Activated naive CD8-positive, alpha-beta T cell (primary cell): Measurements from ENCODE around the gene EXOC6B.

Experiments
- H3K27ac Mint-ChIP-seq: one replicate; pipeline ENCODE4 v1.8.0; 2021; ENCODE audit warnings: mixed read lengths
- H3K27me3 Mint-ChIP-seq: one replicate; pipeline ENCODE4 v1.8.0; 2021; ENCODE audit warnings: mixed read lengths
- H3K36me3 Mint-ChIP-seq: one replicate; pipeline ENCODE4 v1.8.0; 2021; ENCODE audit warnings: mixed read lengths
- H3K4me1 Mint-ChIP-seq: one replicate; pipeline ENCODE4 v1.8.0; 2021; ENCODE audit warnings: low read depth, mixed read lengths
- H3K4me3 Mint-ChIP-seq: one replicate; pipeline ENCODE4 v1.8.0; 2021; ENCODE audit warnings: mild to moderate bottlenecking, mixed read lengths
- H3K9me3 Mint-ChIP-seq: one replicate; pipeline ENCODE4 v1.8.0; 2021; ENCODE audit warnings: low read depth, mixed read lengths

Gene EXOC6B

GRCh38 chr2:72275084-72275483 lies 550.7 kb downstream of the EXOC6B start:
- Mint-ChIP-seq H3K4me3 (no peak overlapping the region), H3K36me3 (peaks cover 6% of the 10 kb centered on the region), H3K9me3 (no peaks in the 10 kb centered on the region), H3K27ac (no peak overlapping the region), H3K27me3 (no peaks in the 10 kb centered on the region), H3K4me1 (no peaks in the 10 kb centered on the region)

GRCh38 chr2:72274380-72274797 lies 551.4 kb downstream of the EXOC6B start:
- no peaks in the 10 kb centered on the region for H3K27me3 Mint-ChIP-seq

GRCh38 chr2:72273384-72273783 lies 552.4 kb downstream of the EXOC6B start:
- H3K4me1 Mint-ChIP-seq: no peaks in the 10 kb centered on the region
- no peak overlapping the region for H3K27ac Mint-ChIP-seq
- no peaks in the 10 kb centered on the region for H3K9me3 Mint-ChIP-seq
- H3K36me3 Mint-ChIP-seq: peaks cover 9% of the 10 kb centered on the region
- H3K4me3 Mint-ChIP-seq: no peak overlapping the region
- H3K27me3 Mint-ChIP-seq: no peaks in the 10 kb centered on the region

More at GRCh38 chr2:72274380-72274797, 551.4 kb downstream of the EXOC6B start:
- no peak overlapping the region for H3K27ac Mint-ChIP-seq
- no peak overlapping the region for H3K4me3 Mint-ChIP-seq
- H3K36me3 Mint-ChIP-seq: peaks cover 5% of the 10 kb centered on the region
- H3K4me1 Mint-ChIP-seq: no peaks in the 10 kb centered on the region
- no peaks in the 10 kb centered on the region for H3K9me3 Mint-ChIP-seq

GRCh38 chr2:72271766-72272641 lies 553.8 kb downstream of the EXOC6B start:
- Mint-ChIP-seq H3K27me3 (no peaks in the 10 kb centered on the region), H3K36me3 (peaks cover 9% of the 10 kb centered on the region), H3K4me1 (no peaks in the 10 kb centered on the region), H3K9me3 (peaks cover 4% of the 10 kb centered on the region), H3K4me3 (no peak overlapping the region), H3K27ac (no peak overlapping the region)

GRCh38 chr2:72271276-72271614 lies 554.6 kb downstream of the EXOC6B start:
- Mint-ChIP-seq H3K27ac (no peak overlapping the region), H3K9me3 (peaks cover 4% of the 10 kb centered on the region), H3K27me3 (no peaks in the 10 kb centered on the region), H3K4me1 (no peaks in the 10 kb centered on the region), H3K36me3 (peaks cover 9% of the 10 kb centered on the region), H3K4me3 (no peak overlapping the region)

GRCh38 chr2:72270556-72271275 lies 555.1 kb downstream of the EXOC6B start:
- no peak overlapping the region for H3K4me3 Mint-ChIP-seq
- H3K9me3 Mint-ChIP-seq: peaks cover 4% of the 10 kb centered on the region
- H3K27me3 Mint-ChIP-seq: no peaks in the 10 kb centered on the region
- H3K36me3 Mint-ChIP-seq: peaks cover 9% of the 10 kb centered on the region
- no peaks in the 10 kb centered on the region for H3K4me1 Mint-ChIP-seq
- H3K27ac Mint-ChIP-seq: no peak overlapping the region

- Mint-ChIP-seq H3K9me3 (peaks cover 4% of the 10 kb centered on the region), H3K4me1 (no peaks in the 10 kb centered on the region), H3K27me3 (no peaks in the 10 kb centered on the region), H3K27ac (no peak overlapping the region), H3K36me3 (peaks cover 4% of the 10 kb centered on the region), H3K4me3 (no peak overlapping the region)
Measured at GRCh38 chr2:72263776-72264060, 562.1 kb downstream of the EXOC6B start.

- Mint-ChIP-seq H3K27me3 (no peaks in the 10 kb centered on the region), H3K9me3 (peaks cover 4% of the 10 kb centered on the region), H3K36me3 (no peaks in the 10 kb centered on the region), H3K27ac (no peak overlapping the region), H3K4me1 (no peaks in the 10 kb centered on the region), H3K4me3 (no peak overlapping the region)
Measured at GRCh38 chr2:72263043-72263775, 562.6 kb downstream of the EXOC6B start.

GRCh38 chr2:72261076-72261475 lies 564.8 kb downstream of the EXOC6B start:
- H3K9me3 Mint-ChIP-seq: no peaks in the 10 kb centered on the region
- H3K27ac Mint-ChIP-seq: no peak overlapping the region

GRCh38 chr2:72255540-72255939 lies 570.3 kb downstream of the EXOC6B start:
- H3K4me3 Mint-ChIP-seq: no peak overlapping the region
- peaks cover 11% of the 10 kb centered on the region for H3K9me3 Mint-ChIP-seq
- H3K27me3 Mint-ChIP-seq: peaks cover 1% of the 10 kb centered on the region
- peaks cover 21% of the 10 kb centered on the region for H3K36me3 Mint-ChIP-seq
- no peaks in the 10 kb centered on the region for H3K4me1 Mint-ChIP-seq
- no peak overlapping the region for H3K27ac Mint-ChIP-seq

More at GRCh38 chr2:72261076-72261475, 564.8 kb downstream of the EXOC6B start:
- no peaks in the 10 kb centered on the region for H3K27me3 Mint-ChIP-seq
- no peaks in the 10 kb centered on the region for H3K4me1 Mint-ChIP-seq
- no peak overlapping the region for H3K4me3 Mint-ChIP-seq
- no peaks in the 10 kb centered on the region for H3K36me3 Mint-ChIP-seq

GRCh38 chr2:72254831-72255451 lies 570.9 kb downstream of the EXOC6B start:
- Mint-ChIP-seq H3K27ac (no peak overlapping the region), H3K27me3 (peaks cover 1% of the 10 kb centered on the region)

GRCh38 chr2:72238311-72238710 lies 587.5 kb downstream of the EXOC6B start:
- Mint-ChIP-seq H3K36me3 (peaks cover 5% of the 10 kb centered on the region), H3K27ac (no peak overlapping the region), H3K4me3 (no peak overlapping the region), H3K4me1 (peaks cover 16% of the 10 kb centered on the region), H3K27me3 (no peaks in the 10 kb centered on the region), H3K9me3 (no peaks in the 10 kb centered on the region)

More at GRCh38 chr2:72254831-72255451, 570.9 kb downstream of the EXOC6B start:
- H3K4me1 Mint-ChIP-seq: no peaks in the 10 kb centered on the region
- peaks cover 11% of the 10 kb centered on the region for H3K9me3 Mint-ChIP-seq
- H3K4me3 Mint-ChIP-seq: no peak overlapping the region
- H3K36me3 Mint-ChIP-seq: peaks cover 21% of the 10 kb centered on the region

- Mint-ChIP-seq H3K4me3 (no peak overlapping the region), H3K9me3 (no peaks in the 10 kb centered on the region), H3K27ac (no peak overlapping the region), H3K4me1 (peaks cover 16% of the 10 kb centered on the region), H3K27me3 (no peaks in the 10 kb centered on the region), H3K36me3 (peaks cover 5% of the 10 kb centered on the region)
Measured at GRCh38 chr2:72237549-72237948, 588.3 kb downstream of the EXOC6B start.

- H3K36me3 Mint-ChIP-seq: peaks cover 5% of the 10 kb centered on the region
- H3K4me1 Mint-ChIP-seq: peaks cover 7% of the 10 kb centered on the region
Measured at GRCh38 chr2:72236445-72237067, 589.3 kb downstream of the EXOC6B start.

More at GRCh38 chr2:72236445-72237067, 589.3 kb downstream of the EXOC6B start:
- Mint-ChIP-seq H3K4me3 (no peak overlapping the region), H3K27ac (no peak overlapping the region), H3K27me3 (no peaks in the 10 kb centered on the region), H3K9me3 (no peaks in the 10 kb centered on the region)
